Keratinocyte (primary cell): ENCODE results near the gene SPATA6L. TPM values are rescaled to one million over a fixed set of nuclear protein-coding genes. Genes with fewer than 3 reads are reported as not detected.

Source experiments
- DNase-seq: peaks from one replicate; pipeline ENCODE4 v3.0.0-alpha.2; 2011; ENCODE audit warnings: low read depth, missing footprints, low spot score
- FAIRE-seq: peaks from 2 replicates; lab custom pipeline; 2011; peaks lifted over from hg19 to GRCh38; lab: Jason Lieb, UNC
- H2AFZ ChIP-seq: 2 replicates; pipeline ENCODE4 v1.6.0; 2012; ENCODE audit warnings: low read length, control low read depth, inconsistent platforms; ENCODE audit not compliant: control insufficient read depth
- H3K27ac ChIP-seq: 2 replicates; pipeline ENCODE4 v1.5.1; 2011; ENCODE audit warnings: low read length; ENCODE audit not compliant: control insufficient read depth, insufficient read depth
- H3K27me3 ChIP-seq: 3 replicates; pipeline ENCODE4 v1.6.0; 2011; ENCODE audit warnings: low read length; ENCODE audit not compliant: control insufficient read depth, insufficient read depth; ENCODE audit errors: extremely low read depth
- H3K36me3 ChIP-seq, 2 experiments: 2 replicates in 1 of 2; 3 replicates in 1 of 2; pipeline ENCODE4 v1.5.1; 2011; ENCODE audit warnings: low read length in 2 of 2, mild to moderate bottlenecking in 1 of 2; ENCODE audit not compliant: control insufficient read depth in 2 of 2, insufficient read depth in 2 of 2; ENCODE audit errors: extremely low read depth in 1 of 2
- H3K4me1 ChIP-seq: 3 replicates; pipeline ENCODE4 v1.5.1; 2011; ENCODE audit warnings: low read length; ENCODE audit not compliant: control insufficient read depth, insufficient read depth; ENCODE audit errors: extremely low read depth
- H3K4me2 ChIP-seq: 3 replicates; pipeline ENCODE4 v1.6.0; 2011; ENCODE audit warnings: low read depth, low read length; ENCODE audit not compliant: control insufficient read depth, insufficient read depth; ENCODE audit errors: extremely low read depth
- H3K4me3 ChIP-seq, 3 experiments: fragments of 200-600 bp in 1 of 3; sonication (generic) in 1 of 3; 2 replicates in 2 of 3; 3 replicates in 1 of 3; pipeline ENCODE4 v1.5.1; 2011 to 2016; ENCODE audit warnings: low read length in 3 of 3, mild to moderate bottlenecking in 3 of 3, control low read depth in 2 of 3, inconsistent platforms in 1 of 3, low read depth in 1 of 3, mixed read lengths in 1 of 3, mixed run types in 1 of 3, moderate library complexity in 1 of 3; ENCODE audit not compliant: control insufficient read depth in 2 of 3, insufficient read depth in 2 of 3; ENCODE audit errors: extremely low read depth in 1 of 3
- H3K79me2 ChIP-seq: 2 replicates; pipeline ENCODE4 v1.6.0; 2012; ENCODE audit warnings: low read length; ENCODE audit not compliant: control insufficient read depth, insufficient read depth
- H3K9ac ChIP-seq: 3 replicates; pipeline ENCODE4 v1.6.0; 2011; ENCODE audit warnings: low read length; ENCODE audit not compliant: control insufficient read depth, insufficient read depth; ENCODE audit errors: extremely low read depth
- H3K9me1 ChIP-seq: 3 replicates; pipeline ENCODE4 v1.6.0; 2011; ENCODE audit warnings: low read length; ENCODE audit not compliant: control insufficient read depth, insufficient read depth; ENCODE audit errors: extremely low read depth
- H3K9me3 ChIP-seq: 2 replicates; pipeline ENCODE4 v1.5.1; 2012; ENCODE audit warnings: low read depth, low read length; ENCODE audit not compliant: control insufficient read depth
- H4K20me1 ChIP-seq: 3 replicates; pipeline ENCODE4 v1.6.0; 2011; ENCODE audit warnings: low read length; ENCODE audit not compliant: control insufficient read depth, insufficient read depth; ENCODE audit errors: extremely low read depth
- CTCF ChIP-seq, 3 experiments: IDR thresholded peaks in 1 of 3; conservative IDR thresholded peaks in 1 of 3; optimal IDR thresholded peaks in 1 of 3; 2 replicates in 2 of 3; 3 replicates in 1 of 3; pipeline versions ENCODE3 to v1.5.1; 2011; ENCODE audit warnings: low read length in 3 of 3, mild to moderate bottlenecking in 3 of 3, moderate library complexity in 2 of 3, control low read depth in 1 of 3, inconsistent platforms in 1 of 3; ENCODE audit not compliant: insufficient read depth in 2 of 3; ENCODE audit errors: extremely low read depth in 1 of 3
- EZH2 ChIP-seq: IDR thresholded peaks from one replicate; pipeline ENCODE4 v1.6.1; 2012; ENCODE audit warnings: inconsistent platforms, mild to moderate bottlenecking, low read length, moderate library complexity
- dilution Hi-C: fragments of 300-500 bp; cut with MboI; formaldehyde crosslinking; loops from one replicate; pipeline ENCODE4 v1.7.0; 2020; ENCODE audit warnings: low sequenced_read_pairs; ENCODE audit not compliant: extremely low pct_ligation_motif_present
- polyA plus RNA-seq, 5 experiments: library from polyadenylated mRNA; depleted of rRNA in 3 of 5; stranded (reverse) in 3 of 5; stranded (forward) in 1 of 5; unstranded in 1 of 5; fragments of >200 nt; gene quantifications; 1 replicate in 1 of 5; 2 replicates in 3 of 5; 3 replicates in 1 of 5; pipeline versions ENCODE4 v1.2.1 to v1.2.3, GENCODE V29; 2011 to 2012; ENCODE audit warnings: missing spikeins in 2 of 5, low read depth in 1 of 5, low replicate concordance in 1 of 5

SPATA6L gene
- polyA plus RNA-seq, 1 donor (not counting 4 experiments of a cell fraction or from before 2014, with no cell fraction given): 0.92 TPM

GRCh38 chr9:4630836-4631235, 35.4 kb downstream of the SPATA6L start:
- H4K20me1 ChIP-seq: no peaks in the 10 kb centered on the region
- dilution Hi-C loops: no loop called here
- H3K4me3 ChIP-seq: no peak overlapping the region
- no peak overlapping the region for H3K9ac ChIP-seq
- no peak overlapping the region for H3K4me2 ChIP-seq
- no peaks in the 10 kb centered on the region for H3K27me3 ChIP-seq
- no peaks in the 10 kb centered on the region for H3K79me2 ChIP-seq
- FAIRE-seq: no peak
- DNase-seq: no peak
- H3K36me3 ChIP-seq: no peaks in the 10 kb centered on the region
- no peak for TF ChIP-seq CTCF (optimal IDR thresholded peaks at IDR 0.05 in 1 of 3, IDR thresholded peaks at IDR 0.05 in 1 of 3, conservative IDR thresholded peaks at IDR 0.05 in 1 of 3; ENCODE audit: extremely low read depth in 1 of 3, insufficient read depth in 2 of 3, low read length in 3 of 3)
- TF ChIP-seq EZH2: no peak
- H3K9me3 ChIP-seq: no peaks in the 10 kb centered on the region
- H3K27ac ChIP-seq: no peak overlapping the region
- no peaks in the 10 kb centered on the region for H3K4me1 ChIP-seq
- no peaks in the 10 kb centered on the region for H3K9me1 ChIP-seq
- no peak overlapping the region for H2AFZ ChIP-seq

- FAIRE-seq: no peak
- no peak overlapping the region for H3K4me2 ChIP-seq
These were observed 44.3 kb downstream of the SPATA6L start for GRCh38 chr9:4622016-4622415.

More at GRCh38 chr9:4622016-4622415, 44.3 kb downstream of the SPATA6L start:
- no peak overlapping the region for H3K4me3 ChIP-seq
- no peak overlapping the region for H3K9ac ChIP-seq
- H3K27me3 ChIP-seq: no peaks in the 10 kb centered on the region
- no peak overlapping the region for H3K27ac ChIP-seq
- no peaks in the 10 kb centered on the region for H4K20me1 ChIP-seq
- H3K9me1 ChIP-seq: no peaks in the 10 kb centered on the region
- no peaks in the 10 kb centered on the region for H3K79me2 ChIP-seq
- no peak overlapping the region for H2AFZ ChIP-seq
- H3K4me1 ChIP-seq: no peaks in the 10 kb centered on the region
- H3K36me3 ChIP-seq: no peaks in the 10 kb centered on the region
- dilution Hi-C loops: no loop called here
- H3K9me3 ChIP-seq: no peaks in the 10 kb centered on the region
- DNase-seq: no peak
- TF ChIP-seq CTCF (optimal IDR thresholded peaks at IDR 0.05 in 1 of 3, IDR thresholded peaks at IDR 0.05 in 1 of 3, conservative IDR thresholded peaks at IDR 0.05 in 1 of 3; ENCODE audit: extremely low read depth in 1 of 3, insufficient read depth in 2 of 3, low read length in 3 of 3): no peak
